ENCODE measurements around the gene OR2T3.
"Not testable (repeated sequence)": the region's sequence is repeated elsewhere in the genome, so short reads cannot be mapped to it uniquely, and the experiment has no call there.

The OR2T3 gene, protein sequence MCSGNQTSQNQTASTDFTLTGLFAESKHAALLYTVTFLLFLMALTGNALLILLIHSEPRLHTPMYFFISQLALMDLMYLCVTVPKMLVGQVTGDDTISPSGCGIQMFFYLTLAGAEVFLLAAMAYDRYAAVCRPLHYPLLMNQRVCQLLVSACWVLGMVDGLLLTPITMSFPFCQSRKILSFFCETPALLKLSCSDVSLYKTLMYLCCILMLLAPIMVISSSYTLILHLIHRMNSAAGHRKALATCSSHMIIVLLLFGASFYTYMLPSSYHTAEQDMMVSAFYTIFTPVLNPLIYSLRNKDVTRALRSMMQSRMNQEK

DNA sequence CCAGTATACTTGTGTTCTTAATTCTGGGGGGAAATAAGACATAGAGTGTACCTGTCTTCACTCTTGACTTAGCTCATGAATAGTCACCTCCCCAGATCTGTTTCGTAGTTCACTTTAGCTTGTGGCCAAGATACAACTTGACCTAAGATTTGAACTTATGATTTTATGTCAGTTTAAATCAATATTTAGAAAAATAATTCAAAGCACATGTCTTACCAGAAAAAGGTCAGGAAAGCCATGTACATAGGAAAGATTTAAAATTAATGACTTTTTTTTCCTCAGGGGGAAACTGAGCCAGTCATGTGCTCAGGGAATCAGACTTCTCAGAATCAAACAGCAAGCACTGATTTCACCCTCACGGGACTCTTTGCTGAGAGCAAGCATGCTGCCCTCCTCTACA is at the start of gene OR2T3:
OR2T3 (plus strand) TSS at position 301 of the 400 bp plus-strand sequence; CDS start at position 301, 0 bp downstream.
- not testable (repeated sequence) for DNase-seq (ENCODE audit: low read depth in 2 of 2)

DNA sequence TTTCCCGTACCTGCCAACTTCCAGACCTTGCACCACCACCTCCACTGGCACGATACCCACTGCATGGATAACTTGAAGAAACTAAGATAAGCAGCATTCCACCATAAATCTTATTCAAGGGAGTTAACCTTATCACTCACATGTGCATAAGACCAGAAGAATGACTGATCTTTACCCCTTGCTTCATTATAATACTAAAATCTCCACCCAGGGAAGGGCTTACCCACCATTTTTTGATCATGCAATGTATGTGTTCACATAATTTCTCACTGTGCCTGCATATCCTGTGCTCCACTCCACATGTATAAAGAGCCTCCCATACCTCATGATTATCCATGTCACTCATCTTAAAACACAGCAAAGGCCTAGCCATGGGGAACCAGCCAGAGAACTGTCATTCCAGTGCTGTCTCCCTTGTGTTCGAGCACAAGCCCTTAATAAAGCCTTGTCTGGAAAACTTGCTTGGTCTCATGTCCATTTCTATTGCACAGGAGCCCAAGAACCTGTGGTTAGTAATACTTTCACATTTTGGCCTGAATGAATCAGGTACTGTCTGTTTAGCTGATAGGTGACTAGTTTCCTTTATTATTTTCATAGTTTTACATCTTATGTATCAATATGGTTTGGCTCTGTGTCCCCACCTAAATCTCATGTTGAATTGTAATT is 45.5 kb upstream of the OR2T3 start:
- DNase-seq (ENCODE audit: low read depth in 2 of 2): not testable (repeated sequence)

DNA sequence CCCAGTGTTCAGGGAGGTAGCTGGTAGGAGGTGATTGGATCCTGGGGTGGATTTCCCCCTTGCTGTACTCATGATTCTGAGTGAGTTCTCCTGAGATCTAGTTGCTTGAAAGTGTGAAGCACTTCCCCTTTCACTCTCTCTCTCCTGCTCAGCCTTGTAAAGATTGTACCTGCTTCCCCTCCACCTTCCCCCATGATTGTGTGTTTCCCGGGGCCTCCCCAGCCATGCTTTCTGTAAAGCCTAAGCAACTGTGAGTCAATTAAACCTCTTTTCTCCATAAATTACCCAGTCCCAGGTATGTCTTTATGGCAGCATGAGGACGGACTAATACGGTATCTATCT is 45.0 kb upstream of the OR2T3 start:
- not testable (repeated sequence) for DNase-seq (ENCODE audit: low read depth in 2 of 2)

DNA sequence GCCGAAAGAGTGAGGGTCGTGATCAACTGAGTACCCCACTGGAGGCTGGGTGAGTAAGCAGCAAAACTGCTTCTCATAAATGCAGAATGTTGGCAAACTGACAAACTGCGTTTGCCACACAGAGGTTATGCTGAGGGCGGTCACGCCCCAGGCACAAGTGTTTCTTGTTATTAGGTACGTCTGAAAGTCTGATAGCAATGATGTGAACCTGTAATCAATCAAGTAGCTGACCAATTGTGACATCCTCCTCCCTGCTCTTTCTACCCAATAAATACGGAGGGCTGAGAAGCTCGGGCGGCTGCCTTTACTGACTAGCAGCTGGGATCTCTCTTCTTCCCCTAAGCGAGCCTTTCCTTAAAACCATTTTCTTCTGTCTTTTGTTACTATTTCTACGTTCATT is 41.5 kb upstream of the OR2T3 start:
- not testable (repeated sequence) for DNase-seq (ENCODE audit: low read depth in 2 of 2)

DNA sequence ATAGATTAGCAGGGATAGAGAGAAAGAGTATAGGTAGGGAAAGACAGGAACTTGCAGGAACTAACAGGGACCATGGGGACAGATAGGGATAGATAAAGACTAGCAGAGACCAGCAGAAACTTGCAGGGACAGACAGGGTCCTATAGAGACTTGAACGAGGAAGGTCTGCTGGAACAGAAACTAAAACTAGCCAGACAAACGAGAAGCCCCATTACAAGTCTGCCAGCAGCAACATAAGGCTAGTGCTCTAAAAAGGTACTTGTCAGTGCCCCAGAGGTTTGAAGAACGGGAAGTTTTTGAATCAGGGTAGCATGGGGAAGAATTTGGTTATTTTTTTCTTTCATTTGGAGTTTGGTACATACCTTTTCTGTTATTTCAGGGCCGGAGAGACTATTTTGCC is 41.0 kb upstream of the OR2T3 start:
- not testable (repeated sequence) for DNase-seq (ENCODE audit: low read depth in 2 of 2)

DNA sequence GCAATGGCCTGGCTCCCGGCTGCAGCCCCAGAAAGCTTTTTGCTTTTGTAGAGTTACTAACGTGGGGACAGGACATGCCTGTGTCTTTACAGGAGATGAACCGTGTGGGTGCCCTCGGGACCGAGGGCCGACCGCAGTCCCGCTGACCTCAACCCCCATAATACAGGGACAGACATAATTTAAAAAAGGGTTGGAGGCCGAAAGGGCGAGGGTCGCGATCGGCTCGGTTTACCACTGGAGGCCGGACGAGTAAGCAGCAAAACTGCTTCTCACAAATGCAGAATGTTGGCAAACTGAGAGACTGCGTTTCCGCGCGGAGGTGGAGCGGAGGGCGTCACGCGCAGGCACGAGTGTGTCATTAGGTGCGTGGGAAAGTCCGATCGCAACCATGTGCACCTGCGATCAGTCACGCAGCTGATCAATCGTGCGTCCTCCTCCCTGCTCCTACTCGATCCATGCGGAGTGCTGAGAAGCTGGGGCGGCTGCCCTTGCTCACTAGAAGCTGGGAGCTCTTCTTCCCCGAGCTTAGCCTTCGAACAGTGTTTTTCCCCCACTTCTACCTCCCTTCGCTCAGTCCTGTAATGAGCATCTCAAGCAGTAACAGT is 39.2 kb upstream of the OR2T3 start:
- not testable (repeated sequence) for DNase-seq (ENCODE audit: low read depth in 2 of 2)

DNA sequence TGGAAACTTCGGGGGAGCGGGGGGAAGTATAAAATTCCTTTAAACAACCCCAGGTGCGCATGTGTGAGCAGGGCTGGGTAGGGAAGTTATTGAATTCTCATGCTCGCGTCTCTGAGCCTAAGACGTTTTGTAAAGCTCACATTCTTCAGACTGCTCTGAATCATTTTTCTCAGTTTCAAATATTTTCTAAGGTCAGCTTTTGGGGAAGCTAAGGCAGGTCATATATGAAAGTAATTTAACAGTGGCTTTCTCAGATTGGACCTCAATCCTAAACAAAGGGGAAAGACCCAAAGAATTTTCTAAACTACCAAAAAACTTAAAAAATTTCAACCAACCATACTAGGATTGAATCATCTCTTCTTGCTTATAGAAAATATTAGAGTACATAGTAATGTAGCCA is 38.2 kb upstream of the OR2T3 start:
- not testable (repeated sequence) for DNase-seq (ENCODE audit: low read depth in 2 of 2)

DNA sequence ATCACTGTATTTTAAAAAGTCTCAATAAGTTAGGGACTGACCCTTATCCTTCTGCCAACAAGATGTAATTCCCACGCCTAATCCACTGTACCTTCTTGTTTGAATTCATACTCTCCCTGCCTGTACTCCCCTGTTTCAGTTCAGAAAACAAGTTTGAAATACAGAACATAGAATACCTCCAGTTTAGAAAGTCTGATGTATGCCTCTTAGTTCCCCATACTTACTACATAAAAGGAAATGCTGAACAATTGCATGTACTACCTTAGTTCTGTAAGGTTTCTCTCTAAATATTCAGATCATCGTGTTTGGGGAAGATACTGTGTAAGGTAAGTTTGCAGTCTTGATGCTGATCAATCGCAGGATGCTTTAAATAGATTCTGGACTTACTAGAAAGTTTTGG is 36.8 kb upstream of the OR2T3 start:
- not testable (repeated sequence) for DNase-seq (ENCODE audit: low read depth in 2 of 2)

DNA sequence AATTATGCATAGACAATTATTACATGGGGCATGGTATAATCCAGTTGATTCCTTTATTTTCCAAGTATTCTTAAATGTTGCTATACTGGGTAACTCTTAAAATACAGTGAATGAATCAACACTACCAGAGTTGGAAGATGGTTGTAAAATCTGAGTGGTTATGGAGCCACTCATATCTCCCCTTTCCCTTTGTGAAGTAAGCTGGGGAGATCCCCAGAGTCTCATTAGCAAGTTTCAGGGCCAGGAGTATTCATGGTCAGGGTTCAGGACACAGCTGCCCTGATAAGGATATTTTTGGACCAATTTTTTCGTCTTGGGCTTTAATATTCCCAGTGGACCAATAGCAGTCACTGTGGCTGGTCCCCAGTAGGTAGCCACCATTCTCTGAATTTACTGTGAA is 34.5 kb upstream of the OR2T3 start:
- not testable (repeated sequence) for DNase-seq (ENCODE audit: low read depth in 2 of 2)

DNA sequence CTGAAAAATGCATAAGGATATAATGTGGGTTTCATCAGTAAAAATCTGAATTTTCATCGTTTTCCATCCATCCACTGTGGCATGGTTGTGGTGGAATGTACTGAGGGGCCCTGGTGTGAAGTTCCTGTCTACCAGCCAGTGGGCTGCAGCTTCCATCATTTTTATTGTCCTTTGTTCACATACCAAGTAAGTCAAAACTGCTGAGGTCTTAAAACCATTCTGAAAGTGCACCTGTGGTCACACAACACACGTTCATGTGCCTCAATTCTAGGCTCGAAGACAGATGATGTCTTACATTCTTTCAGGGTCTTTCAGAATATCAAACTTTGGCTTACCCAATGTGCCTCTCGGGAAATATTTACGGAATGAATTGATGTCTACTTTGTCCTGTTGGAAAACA is 33.9 kb upstream of the OR2T3 start:
- DNase-seq (ENCODE audit: low read depth in 2 of 2): not testable (repeated sequence)

DNA sequence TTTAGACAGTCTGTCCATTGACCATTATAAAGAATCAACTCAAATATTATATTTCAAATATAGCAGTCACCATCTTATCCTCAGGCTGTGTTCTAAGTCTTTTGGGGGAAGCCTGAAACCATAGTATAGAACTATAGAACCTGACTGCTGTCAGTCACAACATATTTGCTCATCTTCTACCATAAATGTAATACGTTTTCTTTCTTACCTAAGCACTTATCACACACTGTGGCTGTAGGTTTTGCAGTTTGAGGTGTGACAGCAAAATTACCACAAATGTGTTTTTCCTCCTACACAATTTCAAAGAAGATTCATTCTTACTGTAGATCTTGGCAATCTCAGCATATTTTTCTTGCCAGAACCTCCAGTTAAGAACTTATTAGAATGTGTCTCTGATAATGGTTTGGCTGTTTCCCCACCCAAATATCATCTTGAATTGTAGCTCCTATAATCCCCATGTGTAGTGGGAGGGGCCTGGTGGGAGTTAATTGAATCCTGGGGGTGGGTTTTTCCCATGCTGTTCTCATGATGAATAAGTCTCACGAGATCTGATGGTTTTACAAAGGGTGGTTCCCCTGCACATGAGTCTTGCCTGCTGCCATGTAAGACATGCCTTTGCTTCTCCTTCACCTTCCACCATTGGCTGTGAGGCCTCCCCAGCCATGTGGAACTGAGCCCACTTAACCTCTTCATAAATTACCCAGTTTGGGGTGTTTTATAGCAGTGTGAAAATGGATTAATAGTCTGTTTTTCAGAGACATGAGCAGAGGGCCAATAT is 30.5 kb upstream of the OR2T3 start:
- not testable (repeated sequence) for DNase-seq (ENCODE audit: low read depth in 2 of 2)

DNA sequence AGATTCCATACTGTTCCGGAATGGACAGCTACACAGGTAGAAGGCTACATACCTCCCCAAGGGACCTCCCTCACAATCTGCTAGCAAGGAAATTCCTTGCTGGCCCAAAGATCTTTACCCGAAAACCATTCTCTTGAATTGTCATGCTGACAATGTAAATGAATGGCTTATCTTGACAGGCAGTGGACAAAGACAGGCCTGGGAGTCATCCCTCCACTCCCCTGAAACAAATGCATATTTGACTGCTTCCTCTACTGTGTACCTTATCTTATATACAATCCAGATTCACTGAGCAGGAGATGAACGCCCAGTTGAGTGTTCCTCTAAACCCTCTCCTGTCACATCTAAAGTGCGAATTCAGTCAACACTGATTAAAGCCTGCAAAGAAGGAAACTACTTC is 28.5 kb upstream of the OR2T3 start:
- not testable (repeated sequence) for DNase-seq (ENCODE audit: low read depth in 2 of 2)

DNA sequence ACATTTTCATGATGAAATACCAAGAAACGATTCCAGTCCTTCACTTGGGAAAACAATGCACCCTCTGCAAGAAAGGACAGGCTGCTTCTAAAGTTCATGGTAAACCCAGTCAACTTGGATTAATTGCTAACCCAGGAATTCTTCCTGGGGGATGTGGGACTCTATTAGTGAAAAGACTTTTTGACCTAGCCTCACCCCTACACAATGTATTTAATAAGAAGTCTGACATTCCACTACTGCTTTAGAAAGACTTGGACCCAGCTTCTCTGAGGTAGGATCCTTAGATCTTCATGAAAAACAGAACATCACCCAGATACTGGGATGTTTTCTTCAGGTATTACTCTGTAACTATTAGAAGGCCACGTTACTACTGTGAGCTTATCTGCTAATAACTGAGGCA is 27.8 kb upstream of the OR2T3 start, which contains the start of gene OR2T2:
OR2T2 (plus strand) TSS at position 239 of the 400 bp plus-strand sequence. CDS start 7,161 bp downstream, outside the sequence.
- DNase-seq (ENCODE audit: low read depth in 2 of 2): not testable (repeated sequence)

DNA sequence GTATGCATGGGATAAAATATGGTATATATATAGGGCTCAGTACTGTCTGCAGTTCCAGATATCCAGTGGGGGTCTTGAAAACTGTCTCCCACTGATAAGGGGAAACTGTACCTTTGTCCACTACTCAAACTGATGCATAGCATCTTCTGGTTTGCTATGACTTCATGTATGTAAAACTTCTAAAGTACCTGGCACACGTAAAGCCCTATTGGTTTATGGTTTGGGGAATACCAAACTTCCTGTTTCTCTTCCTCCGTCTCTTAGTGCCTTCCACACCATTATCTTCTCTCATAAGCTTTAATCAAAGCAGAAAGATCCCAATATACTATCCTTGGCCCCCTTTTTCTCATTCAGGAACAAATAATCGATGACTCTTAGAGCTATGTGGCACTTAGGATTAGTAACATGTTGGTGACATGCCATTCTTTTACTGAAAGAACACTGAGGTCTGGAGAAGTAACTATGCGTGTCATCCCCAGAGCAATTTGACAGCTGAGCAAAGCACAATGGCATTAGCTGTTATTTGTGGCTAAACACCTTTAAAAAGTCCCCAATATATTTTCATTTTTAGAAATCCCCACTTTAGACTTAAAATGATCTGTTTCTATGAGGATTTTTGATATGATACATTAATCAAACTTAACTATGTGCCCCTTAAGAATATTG is 24.6 kb upstream of the OR2T3 start:
- not testable (repeated sequence) for DNase-seq (ENCODE audit: low read depth in 2 of 2)

DNA sequence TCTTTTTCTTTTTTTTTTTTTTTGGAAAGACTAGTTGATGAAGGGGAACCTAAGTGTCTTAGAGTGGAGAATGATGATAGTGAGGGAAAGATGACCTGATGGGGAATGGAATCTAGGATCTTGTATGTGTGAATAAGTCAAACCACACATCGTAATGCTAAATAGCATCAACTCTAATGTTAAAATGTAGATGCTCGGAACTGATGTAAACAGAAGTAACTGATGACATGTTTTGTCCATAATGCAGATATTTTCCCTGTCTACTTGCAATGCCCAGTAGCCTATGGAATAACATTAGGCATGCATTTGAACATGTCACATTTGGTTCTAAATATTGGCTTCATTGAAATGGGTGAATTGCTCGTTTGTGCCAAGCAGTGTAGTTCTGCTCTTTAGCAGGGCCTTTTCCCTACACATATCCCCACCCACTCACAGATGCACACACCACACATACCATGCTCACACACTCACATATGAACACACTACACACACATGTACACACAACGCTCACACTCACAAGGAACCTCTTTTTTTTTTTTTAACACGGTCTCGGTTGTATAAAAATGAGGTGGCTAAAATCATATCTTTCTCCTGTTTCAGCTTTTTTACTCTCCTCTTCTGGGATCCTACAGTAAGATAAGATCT is 23.2 kb upstream of the OR2T3 start:
- DNase-seq (ENCODE audit: low read depth in 2 of 2): not testable (repeated sequence)

DNA sequence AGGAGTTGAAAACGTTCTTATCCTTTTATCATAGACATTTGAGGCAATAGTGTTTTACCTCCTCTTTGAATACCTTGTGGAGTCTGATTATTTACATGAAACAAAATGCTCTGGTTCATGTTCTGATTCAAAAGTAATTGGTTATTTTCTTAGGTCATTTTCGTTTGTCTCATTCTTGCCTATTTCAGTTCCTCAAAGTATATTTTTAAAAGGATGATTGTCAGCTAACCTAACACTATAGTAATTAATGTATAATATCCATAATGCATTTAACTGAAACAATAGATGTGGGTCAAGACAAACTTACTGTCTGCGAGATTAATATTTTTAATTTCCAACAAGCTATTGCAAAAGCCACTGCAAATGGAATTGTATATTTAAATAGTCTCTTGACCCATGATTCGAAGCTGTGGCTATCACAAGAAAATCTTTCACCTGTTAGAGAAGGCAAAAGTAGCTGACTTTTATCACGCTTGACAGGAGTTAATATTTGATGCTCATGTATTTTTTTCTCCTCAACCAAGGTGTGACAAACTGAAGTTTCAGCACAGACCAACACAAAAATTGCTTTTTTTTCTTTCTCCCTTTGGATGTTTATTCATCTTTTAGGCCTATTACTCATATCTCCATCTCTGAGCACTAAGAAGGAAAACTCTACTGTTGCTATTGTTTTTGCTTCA is 22.5 kb upstream of the OR2T3 start:
- DNase-seq (ENCODE audit: low read depth in 2 of 2): not testable (repeated sequence)

DNA sequence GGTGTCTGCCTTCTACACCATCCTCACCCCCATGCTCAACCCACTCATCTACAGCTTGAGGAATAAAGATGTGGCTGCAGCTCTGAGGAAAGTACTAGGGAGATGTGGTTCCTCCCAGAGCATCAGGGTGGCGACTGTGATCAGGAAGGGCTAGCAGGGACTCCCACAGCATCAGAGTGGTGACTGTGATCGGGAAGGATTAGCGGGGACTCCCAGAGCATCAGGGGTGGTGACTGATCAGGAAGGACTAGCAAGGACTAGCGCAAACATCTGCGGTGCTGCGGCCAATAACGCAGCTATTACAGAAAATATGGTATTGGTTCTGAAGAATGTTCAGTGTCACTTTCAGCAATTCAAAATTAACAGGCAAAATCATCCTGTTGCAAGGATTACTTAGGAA is 19.5 kb upstream of the OR2T3 start:
- DNase-seq (ENCODE audit: low read depth in 2 of 2): not testable (repeated sequence)

DNA sequence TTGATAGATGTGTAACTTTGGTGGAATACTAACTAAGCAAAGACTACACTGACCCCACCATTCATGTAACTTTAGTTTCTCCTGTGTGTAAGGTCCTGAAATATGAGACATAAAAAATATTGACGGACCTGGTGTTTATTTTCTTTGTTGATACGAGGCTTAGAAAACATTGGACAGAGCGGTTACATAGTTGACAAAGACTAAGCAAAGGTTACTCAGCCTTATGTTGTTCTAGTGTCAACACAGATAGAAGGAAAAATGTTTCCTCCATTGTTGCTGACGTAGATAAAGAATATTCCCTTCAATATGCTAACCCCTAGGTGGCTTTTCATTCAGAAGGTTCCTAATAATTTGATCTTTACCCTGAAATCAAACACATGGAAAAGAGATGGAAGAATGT is 18.1 kb upstream of the OR2T3 start:
- DNase-seq (ENCODE audit: low read depth in 2 of 2): not testable (repeated sequence)

DNA sequence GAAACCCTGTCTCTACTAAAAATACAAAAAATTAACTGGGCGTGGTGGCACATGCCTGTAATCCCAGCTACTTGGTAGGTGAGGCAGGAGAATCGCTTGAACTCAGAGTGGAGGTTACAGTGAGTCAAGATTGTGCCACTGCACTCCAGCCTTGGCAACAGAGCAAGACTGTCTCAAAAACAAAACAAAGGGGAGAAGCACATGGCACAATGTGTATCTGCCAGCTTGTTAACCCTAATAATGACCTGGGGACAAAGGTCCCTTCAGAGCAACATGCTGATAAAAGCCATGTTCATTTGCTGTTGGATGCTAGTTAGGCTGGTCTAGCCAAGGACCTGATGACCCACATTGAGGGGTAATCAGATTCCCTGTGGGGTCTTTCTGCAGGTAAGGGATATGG is 16.5 kb upstream of the OR2T3 start:
- DNase-seq (ENCODE audit: low read depth in 2 of 2): not testable (repeated sequence)

DNA sequence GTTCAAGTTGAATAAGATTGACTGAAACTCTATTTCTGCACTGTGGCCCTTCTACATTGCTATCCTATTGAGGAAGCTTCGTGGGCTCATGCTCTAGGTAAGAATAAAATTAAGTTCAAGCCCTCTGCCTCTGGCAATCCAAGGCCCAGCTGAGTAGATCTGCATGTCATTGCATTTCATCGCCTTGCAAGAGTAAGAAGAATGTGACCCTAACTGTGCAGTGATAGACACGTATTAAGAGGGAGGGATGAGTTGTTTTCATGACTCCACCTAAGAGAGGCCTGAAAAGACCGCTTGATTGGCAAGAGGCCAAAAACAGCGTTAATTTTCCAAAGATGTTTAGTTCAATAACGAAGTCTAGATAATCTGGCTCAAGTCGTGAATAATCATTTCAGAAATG is 14.0 kb upstream of the OR2T3 start:
- DNase-seq (ENCODE audit: low read depth in 2 of 2): not testable (repeated sequence)
